NCI-H460 (cell line): Measurements from ENCODE around the gene PDIA2. TPM values are rescaled to one million over a fixed set of nuclear protein-coding genes. Genes with fewer than 3 reads are reported as not detected.
"Not testable (repeated sequence)": the region's sequence is repeated elsewhere in the genome, so short reads cannot be mapped to it uniquely, and the experiment has no call there.

Experiments used
- DNase-seq: peaks from one replicate; pipeline ENCODE4 v3.0.0-alpha.2; 2016; ENCODE audit warnings: low read depth; ENCODE audit errors: extremely low read depth
- total RNA-seq: library from RNA; depleted of rRNA; stranded (reverse); fragments of >200 nt; shearing (Covaris generic); gene quantifications from 2 replicates; pipeline ENCODE4 v1.2.3, GENCODE V29; 2014

PDIA2 gene
- total RNA-seq, 1 experiment from 2014 or later: 0.64 TPM

DNA sequence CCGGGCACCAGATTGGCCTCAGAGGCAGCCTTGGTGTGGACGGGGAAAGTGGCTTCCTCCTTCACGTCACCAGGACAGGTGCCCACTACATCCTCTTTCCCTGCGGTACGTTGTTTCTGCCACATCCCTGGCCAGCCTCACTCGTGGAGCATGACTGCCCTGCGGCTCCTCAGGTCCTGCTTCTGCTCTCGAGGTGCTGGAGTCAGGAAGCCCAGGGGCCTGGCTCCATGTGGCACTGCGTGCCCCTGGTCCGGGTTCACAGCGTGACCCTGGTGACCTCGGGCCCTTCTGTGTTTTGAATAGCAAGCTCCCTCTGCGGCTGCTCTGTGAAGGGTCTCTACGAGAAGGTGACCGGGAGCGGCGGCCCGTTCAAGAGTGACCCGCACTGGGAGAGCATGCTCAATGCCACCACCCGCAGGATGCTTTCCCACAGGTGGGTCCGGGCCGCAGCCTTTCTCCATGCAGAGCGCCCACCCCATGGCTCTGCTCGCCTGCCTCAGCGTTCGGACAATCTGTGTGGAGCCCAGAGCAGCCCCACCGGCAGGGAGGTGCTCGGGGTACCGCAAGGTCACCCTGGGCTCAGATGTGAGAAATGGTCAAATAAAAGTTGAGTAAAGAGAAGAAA lies 20.7 kb upstream of the PDIA2 start:
- DNase-seq: no peak

GRCh38 chr16:263182-263774 lies 19.7 kb upstream of the PDIA2 start:
- no peak for DNase-seq

DNA sequence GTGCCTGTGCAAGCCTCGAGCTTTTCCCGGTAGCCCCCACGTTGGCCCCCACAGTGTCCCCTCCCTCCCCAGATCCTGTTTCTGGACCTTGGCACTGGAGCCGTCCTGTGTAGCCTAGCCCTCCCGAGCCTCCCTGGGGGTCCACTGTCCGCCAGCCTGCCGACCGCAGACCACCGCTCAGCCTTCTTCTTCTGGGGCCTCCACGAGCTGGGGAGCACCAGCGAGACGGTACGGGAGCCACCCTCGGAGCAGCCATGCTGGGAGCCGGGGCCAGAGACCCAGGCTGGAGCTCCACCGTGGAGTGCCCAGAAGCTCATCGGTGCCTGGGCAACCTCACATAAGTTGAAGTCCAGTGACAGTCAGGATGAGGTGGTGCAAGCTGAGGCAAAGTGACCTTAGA lies 19.0 kb upstream of the PDIA2 start:
- no peak for DNase-seq

DNA sequence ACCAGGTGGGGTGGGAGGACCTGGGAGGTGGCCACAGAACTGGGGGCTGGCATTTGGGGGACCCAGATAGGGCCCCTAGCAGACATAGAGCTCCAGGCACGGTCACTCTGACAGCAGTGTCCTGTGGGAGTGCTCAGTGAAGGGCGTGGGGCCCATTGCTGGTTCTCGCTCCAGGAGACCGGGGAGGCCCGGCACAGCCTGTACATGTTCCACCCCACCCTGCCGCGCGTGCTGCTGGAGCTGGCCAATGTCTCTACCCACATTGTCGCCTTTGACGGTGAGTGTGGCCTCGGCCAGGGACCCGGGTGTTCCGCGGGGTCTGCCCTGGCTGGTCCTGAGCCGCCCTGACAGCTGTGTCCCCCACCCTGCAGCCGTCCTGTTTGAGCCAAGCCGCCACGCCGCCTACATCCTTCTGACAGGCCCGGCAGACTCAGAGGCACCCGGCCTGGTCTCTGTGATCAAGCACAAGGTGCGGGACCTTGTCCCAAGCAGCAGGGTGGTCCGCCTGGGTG lies 18.5 kb upstream of the PDIA2 start:
- no peak for DNase-seq

DNA sequence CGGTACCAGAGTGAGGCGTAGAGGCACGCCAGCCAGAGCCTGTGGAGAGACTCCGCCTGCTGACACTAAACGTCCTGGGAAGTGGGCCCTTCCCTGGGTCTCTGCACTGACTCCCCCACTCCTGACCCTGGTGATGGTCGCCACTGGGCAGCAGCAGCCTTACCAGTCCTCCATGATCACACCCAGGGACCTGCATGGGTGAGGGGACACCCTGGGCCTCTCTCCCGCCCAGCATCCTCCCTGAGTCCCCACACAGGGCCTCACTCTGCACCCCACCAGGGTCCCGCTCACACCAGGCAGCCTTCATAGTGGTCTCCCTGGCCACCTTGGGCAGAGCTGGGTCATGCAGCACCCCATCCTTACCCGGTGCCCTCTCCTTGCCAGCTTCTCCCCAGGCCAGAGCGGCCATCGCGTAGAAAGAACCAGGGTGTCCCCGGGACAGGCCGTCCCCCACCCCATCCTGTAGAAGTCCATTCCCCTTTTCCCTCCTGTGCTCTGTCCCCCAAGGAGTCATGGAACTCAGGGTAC lies 17.9 kb upstream of the PDIA2 start:
- DNase-seq: no peak

GRCh38 chr16:265711-266110 lies 17.3 kb upstream of the PDIA2 start:
- DNase-seq: no peak

- DNase-seq: no peak
Measured at GRCh38 chr16:266258-267164, 16.5 kb upstream of the PDIA2 start.

GRCh38 chr16:267562-267961 lies 15.4 kb upstream of the PDIA2 start:
- not testable (repeated sequence) for DNase-seq

GRCh38 chr16:268141-269053 lies 14.6 kb upstream of the PDIA2 start:
- DNase-seq: no peak

DNA sequence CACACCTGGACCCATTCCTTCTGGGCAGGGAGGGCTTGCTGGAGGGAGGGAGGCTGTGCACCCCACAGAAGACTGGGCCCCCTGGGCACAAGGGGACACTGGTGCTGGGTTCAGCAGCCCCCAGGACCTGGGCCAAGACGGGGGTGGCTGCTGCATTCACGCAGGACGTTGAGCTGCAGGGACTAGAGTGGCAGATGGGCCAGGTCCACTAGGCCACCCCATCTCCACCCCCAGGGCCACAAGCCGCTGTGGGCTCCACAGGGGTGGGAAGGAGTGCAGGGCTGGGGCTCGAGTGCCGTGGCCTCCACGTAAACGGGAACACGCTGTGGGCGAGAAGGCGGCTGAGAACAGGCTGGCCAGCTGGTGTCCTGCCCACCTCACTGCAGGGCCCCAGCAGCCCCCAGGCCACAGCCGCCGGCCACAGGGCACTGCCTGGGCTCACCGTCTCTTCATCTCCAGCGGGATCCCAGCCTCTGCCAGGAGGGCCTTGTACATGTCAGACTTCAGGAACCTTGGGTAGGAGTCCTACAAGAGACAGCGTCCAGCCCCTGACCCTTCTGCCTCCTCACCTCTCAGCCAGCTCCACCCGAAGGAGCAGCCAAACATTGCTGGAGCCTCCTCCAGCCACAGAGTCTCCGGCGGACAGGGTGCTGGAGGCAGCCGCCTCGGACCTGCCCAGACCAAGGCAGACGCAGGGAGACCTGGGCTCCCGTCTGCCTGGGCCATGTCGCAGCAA lies 13.7 kb upstream of the PDIA2 start:
- DNase-seq: no peak

DNA sequence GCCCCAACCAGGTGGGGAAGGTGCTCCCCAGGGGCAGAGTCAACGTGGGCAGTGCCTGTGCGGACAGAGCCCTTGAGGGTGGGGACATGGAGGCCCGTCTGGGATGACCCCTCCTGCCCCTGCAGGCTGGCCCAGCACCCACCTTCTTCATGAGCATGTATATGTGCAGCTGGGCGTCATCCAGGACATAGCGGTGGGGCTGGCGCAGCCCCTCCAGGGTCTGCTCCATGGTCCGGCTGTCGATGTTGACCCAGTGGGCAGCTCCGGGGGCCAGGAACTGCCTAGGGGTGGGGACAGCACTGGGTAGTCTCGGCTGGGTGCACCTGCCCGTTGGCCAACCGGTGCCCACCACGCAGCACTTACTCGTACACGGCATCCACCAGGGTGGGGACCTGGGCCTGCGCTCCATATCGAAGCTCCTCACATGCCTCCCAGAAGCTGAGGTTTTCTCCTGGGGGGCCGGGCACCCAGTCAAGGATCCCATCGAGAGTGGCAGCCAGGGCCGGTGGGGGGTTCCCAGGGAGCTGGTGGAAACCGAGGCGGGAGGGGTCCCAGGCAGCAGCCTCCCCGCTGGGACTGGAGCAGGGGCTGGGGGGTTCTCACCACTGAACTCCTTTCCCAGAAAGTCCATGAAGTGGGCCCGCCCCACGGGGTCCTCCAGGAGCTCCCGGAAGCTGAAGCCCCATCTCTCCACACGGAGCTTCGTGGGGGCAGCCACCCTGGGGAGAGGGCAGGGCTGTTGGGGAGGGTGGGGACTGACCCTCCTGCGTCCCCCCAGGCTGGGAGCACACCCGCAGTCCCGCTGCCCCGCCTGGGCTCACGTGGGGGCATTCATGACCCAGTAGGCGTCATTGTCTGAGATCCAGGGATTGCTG lies 12.3 kb upstream of the PDIA2 start:
- DNase-seq: no peak

DNA sequence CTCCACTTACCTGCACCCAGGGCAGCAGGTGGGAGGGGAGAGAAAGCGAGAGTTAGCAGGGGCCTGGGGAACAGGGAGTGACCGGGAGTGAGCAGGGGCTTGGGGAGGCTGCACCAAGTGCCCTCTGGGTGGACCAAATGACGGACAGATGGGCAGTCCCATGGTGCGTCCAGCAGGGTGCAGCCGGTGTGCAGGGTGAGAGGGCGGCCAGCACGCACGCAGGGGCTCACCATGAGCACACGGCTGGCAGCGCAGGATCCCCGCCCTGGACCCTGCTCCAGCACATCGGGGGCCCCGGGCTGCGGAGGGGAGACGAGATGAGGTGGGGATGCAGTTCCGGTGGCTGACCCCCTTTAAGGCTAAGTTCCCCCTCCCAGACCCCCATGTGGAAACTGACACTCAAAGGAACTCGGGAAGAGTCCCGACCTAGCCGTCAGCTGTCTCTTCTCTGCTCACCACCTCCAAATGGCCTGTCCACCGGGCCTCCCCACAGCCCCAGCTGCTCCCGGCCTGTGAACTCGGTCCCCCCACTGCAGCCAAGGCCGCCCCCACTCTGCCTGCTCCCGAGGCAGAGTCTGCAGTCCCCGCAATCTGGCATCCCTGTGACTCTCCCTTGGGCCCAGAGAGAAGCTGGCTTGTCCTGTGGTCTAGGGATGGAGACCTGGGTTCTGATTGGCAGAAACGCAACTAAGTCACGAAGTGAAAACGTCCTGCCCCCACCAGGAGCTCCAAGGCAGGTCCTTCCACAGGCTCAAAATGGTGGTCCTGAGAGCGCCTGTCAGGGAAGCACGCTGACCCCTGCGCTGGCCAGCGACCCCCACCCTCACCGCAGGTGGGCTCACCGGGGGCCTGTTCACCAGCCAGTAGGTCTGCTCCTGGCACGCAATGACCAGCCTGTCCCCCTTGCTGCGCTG lies 10.1 kb upstream of the PDIA2 start:
- DNase-seq: no peak

DNA sequence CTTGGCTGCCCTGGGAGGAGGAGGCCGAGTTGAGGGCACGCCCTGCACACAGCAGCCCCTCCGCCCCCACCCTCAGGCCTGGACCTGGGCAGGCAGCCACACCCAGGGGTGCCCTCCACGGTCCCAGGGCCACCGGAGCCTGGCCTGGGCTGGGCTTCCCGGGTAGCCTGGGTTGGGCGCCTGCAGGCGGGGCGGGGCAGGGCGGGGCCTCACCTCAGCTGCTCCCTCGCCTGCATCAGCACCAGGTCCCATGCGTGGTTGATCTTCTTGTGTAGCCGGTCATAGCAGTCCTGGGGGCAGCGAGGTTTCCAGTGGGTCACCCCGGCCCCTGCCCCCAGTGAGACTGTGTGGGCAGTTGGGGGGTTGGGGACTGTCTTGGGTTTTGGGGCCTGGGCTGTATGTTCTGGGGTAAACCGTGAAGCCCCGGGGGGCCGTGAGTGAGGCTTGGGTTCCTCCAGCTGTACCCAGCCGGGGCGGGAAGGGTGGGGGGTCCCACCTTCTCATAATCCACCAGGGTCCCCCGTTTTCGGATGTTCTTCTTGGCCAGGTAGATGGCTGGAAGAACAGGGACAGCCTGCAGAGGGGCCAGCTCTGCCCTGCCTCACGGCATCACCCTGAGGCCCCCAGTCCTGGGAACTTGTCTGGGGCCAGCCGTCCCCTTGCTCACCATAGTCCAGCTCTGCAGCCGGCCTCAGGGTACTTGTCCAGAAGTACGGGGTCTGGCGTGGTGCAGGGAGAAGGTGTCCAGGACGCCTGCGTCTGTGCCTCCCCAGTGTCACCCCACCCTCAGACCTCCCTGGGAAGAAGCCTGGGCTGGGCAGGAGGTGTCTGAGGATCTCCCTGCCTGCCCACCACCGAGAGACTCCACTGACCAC lies 9.2 kb upstream of the PDIA2 start:
- DNase-seq: no peak

- no peak for DNase-seq
Measured at GRCh38 chr16:275041-275641, 7.8 kb upstream of the PDIA2 start.

- no peak for DNase-seq
Measured at GRCh38 chr16:275786-276232, 7.2 kb upstream of the PDIA2 start, which contains the start of gene RGS11. Gene RGS11 (minus strand): TSS chr16:275944. CDS start chr16:275911, 33 bp downstream.
